ENCODE results near the gene INO80D. TPM values are rescaled to one million over a fixed set of nuclear protein-coding genes. Genes with fewer than 3 reads are reported as not detected.
"Not testable (repeated sequence)": the region's sequence is repeated elsewhere in the genome, so short reads cannot be mapped to it uniquely, and the experiment has no call there.

The INO80D gene
- total RNA-seq, 1 donor from 2014 or later, result 6.0 TPM

DNA sequence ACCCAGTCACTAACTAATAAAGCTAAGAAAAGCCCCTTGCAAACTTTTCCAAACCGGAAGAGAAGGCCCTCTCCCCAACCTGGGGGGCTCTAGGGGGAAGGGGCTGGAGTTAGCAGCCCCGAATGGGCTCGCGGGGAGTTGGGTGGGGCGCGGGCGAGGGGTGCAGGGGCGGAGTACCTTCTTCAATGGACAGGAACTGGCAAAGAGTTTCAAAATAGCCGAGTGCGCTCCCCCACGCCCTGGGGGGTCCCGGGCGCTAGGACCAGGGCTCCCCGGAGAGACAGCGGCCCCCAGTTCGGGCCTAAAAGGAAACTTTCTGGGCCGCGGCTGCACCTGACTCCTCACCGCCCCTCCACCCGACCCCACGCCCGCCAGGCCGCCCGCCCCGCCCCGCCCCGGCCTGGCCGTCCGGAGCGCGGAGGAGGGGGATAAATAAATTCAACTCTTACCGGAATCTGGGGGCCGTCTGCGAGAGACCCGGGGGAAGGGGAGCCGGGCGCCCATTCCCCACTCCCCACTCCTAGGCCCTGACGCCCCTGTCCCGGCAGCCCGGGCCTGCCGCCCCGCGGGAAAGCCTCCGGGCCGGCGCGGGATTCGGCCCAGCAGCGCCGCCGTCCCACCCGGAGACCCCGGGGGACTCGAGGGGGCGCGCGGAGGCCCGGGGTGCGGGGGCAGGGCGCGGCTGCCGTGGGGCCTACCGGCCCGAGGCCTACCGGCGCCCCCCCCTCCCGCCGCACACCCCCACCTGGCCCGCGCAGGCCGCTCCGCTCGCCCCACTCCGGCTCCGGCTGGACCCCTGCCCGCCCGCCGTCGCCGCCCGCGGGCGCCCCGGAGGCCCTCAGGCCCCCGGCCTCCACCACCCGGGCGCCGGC lies 868 bp downstream of the INO80D start:
- peak in 1 of 2 donors; percentile 49 for DNase-seq (ENCODE audit: low read depth in 2 of 2)

DNA sequence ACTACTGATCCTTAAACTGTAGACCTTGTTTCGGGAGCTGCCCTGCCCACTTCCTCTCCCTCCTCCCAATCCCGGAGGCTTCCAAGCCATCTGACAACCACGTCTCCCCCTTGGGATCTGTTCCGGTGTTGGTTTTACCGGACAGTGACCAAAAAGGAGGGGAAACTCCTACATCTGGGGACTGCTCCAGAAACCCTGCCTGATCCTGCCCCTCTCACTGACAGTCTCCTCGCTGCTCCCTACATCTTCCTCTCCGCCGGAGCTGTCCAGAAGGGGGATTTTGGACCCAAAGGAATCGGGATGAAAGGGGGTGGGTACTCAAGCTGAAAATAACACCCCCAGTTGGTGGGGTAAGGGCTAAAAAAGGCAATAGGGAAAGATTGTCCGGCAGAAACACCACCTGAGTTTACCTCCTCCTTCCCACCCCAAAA lies 1.5 kb downstream of the INO80D start:
- peak in 1 of 2 donors; percentile 76 for DNase-seq (ENCODE audit: low read depth in 2 of 2)

DNA sequence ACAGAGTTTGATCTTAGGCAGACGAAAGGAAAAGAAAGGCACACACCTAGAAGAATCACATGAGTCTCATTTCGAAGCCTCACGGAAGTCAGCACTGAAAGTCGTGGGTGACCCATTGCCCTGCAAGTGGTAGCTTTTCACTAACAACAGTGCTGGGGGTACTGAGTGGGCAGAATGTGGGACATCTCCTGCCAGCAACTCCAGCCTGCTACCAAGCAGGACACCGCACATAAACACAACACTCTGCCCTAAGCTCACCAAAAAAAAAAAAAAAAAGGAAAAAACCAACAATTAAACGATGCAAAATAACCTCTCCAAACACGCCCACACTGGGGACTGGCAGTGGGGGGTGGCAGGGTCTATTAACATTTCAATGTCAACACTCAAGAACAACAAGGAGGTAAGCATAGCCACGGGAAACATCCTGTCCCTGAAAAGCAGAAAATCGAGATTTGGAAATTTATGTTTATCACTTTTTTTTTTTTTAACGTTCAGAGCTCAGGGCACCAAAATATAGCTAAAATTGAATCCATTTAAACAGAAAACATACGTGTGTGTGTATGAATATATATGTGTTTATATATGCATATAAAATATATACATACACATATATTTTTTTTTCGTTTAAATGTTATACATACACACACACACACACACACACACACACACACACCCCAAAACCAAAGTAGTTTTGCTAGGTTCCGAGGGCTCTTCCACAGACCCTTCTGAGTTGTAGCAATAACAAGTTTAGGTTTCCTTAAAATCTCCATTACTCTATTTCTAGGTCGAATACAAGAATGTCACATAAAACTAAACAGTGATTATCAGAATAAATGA lies 2.2 kb downstream of the INO80D start:
- DNase-seq (ENCODE audit: low read depth in 2 of 2), result peak in 1 of 2 donors; percentile 32

DNA sequence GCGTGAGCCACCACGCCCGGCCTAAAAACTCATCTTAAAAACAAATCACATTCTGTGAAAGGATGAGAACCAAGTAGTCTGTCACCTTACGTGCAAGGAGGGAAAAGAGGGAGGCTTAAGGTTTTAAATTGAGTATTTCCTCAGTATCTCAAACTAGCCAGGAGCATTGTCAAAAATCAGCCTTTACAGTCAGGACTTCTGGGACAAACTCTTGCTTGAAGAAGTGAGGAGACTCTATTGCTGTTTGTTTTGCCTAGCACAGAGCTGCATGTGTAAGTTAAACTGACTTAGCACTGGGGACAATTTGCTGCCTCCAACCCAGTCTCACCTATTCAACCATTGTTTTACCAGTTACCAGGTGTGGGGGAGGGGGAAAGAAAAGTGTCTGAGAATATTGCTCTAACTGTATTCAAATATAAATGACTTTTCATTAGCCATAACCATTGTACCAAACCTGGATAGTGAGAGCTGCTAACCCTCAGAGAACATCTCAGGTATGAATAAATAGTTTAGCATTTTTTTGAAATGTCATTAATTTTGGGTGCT lies 3.6 kb downstream of the INO80D start:
- no peak for DNase-seq (ENCODE audit: low read depth in 2 of 2)

DNA sequence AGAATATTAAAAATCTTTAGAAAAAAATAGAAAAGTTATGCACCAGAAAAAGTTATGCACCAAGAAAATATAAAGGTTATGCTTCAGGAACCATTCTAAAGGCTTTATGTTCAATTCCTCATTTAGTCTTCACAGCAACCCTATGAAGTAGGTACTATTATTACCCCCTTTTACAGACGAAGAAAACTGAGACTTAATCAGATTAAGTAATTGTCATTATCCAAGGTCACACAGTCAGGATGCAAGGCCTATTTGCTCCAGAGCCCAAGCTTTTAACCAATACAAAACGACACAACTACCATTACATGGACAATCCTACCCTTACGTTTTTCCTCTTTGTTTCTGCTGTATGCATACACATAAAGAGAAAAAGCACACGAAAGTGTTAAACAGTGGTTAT lies 5.0 kb downstream of the INO80D start:
- no peak for DNase-seq (ENCODE audit: low read depth in 2 of 2)

DNA sequence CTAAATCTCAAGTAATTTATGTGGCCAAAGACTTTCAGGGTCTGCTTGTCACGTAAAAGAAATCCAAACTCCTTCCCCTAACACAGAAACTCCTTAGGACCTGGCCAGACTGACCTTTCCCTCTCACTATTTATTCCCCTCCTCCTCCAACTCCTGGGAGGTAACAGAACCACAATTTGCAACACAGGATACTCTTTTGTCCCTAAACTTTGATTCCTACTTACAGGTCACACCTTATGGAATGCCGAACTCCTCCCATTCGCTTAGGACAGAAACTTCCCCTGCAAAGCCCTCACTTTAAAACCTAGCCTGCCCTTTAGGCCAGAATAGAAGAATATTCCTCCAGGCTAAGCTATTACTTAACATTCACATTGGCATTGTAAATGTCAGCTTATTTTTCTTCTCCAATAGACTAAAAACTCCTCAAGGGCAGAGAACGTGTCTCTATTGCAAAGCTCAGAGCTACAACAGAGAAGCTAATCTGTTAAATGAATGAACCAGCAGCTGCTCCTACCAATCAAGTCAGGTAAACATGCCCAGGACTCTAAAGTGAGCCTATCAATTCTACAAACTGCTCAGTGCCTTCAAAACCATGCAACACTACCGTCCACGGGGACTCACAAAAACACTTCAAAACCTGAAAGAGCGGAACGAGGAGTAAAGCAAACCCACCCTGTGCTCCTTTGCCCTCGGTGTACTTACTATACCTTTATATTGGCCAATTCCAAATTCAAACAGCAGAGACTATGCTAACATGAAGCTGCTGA lies 6.1 kb downstream of the INO80D start:
- no peak for DNase-seq (ENCODE audit: low read depth in 2 of 2)

DNA sequence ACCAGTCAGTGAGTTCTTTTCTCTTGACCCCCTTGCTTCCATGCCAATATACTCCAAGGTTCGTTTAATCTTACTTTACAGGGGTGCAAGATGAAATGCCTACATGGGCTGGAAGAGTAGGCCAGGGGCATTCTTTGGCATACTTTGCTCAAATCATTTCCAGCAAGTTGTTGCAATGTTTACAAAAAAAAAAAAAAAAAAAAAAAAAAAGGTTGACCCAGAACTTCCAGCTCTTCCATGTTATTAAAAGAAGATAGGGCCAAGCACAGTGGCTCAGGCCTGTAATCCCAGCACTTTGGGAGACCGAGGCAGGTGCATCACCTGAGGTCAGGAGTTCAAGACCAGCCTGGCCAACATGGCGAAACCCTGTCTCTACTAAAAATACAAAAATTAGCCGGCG lies 8.1 kb downstream of the INO80D start:
- not testable (repeated sequence) for DNase-seq (ENCODE audit: low read depth in 2 of 2)

DNA sequence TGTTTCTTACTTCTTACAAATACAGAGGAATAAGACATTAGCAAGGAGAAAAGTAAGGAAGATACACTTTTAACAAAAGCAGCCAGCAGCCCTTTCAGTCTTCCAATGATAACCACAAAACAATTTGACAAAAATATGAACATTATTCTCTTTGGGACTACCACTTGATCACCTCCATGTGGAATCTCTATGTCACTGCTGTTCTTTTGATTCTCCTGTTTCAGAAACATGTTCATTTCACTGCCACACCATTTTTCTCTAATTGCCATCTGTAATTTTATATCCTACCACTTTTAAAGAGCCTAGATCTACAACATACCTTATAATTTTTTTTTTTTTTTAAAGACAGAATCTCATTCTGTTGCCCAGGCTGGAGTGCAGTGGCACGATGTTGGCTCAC lies 10.9 kb downstream of the INO80D start:
- no peak for DNase-seq (ENCODE audit: low read depth in 2 of 2)

DNA sequence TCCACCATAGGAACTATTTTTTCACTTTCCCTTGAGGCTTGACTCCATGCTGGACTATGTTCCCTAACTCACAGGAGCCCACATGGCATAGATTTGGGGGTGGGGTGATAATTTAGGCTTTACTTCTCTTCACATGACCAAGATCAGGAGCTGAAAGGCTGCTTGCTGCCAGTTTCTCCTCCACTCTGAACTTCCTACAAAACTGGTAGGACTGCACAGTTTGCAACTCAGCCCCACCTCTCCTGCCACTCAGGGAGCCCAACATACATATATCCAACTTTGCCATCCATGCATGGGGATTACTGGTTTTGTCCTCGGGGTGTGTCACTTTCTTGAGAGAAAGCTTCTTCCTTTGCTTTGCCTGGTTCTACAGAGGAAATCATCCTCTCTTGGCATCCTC lies 14.2 kb downstream of the INO80D start:
- no peak for DNase-seq (ENCODE audit: low read depth in 2 of 2)

DNA sequence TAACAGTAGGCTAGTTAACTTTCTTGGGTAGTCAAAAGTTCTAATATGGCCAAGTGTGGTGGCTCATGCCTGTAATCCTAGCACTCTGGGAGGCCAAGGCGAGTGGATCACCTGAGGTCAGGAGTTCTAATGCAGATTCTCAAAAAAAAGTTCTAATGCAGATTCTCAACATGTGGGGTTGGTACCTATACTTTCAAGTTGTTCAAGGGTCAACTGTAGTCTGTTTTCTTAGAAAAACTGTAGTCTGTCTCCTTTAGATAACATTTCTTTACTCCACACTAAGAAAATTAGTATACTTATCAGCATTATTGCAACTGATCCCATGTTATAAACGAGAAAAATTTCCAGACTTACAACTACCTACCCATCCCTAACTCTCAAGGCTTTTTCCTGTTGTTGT lies 16.6 kb downstream of the INO80D start:
- no peak for DNase-seq (ENCODE audit: low read depth in 2 of 2)

DNA sequence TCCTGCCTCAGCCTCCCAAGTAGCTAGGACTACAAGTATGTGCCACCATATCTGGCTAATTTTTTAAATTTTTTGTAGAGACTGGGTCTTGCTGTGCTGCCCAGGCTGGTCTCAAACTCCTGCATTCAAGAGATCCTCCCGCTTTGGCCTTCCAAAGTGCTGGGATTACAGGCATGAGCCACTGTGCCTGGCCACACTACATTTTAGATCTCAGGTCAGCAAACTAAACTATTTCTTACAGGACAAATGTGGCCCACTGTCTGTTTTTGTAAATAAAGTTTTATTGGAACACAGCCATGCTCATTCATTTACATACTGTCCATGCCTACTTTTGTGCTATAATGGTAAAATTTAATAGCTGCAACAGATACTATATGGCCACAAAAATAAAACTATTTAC lies 17.8 kb downstream of the INO80D start:
- no peak for DNase-seq (ENCODE audit: low read depth in 2 of 2)

DNA sequence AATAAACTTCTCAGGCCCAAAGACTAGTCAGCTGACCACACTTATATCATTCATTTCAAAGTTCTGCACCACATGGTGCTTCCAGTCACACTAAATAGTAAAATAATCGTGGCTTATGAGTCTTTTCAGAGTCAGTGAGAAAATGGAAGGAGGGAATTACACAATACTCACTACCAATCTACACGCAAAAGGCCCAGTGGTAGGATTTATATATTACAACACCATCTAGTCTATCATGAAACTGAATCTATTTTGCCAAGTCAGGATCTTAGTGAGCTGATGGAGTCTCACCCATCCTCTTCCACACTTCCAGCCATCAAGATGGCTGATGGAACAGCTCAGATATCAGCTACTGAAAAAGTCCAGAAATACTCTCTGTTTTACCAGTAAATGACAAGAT lies 21.9 kb downstream of the INO80D start:
- DNase-seq (ENCODE audit: low read depth in 2 of 2), result no peak

DNA sequence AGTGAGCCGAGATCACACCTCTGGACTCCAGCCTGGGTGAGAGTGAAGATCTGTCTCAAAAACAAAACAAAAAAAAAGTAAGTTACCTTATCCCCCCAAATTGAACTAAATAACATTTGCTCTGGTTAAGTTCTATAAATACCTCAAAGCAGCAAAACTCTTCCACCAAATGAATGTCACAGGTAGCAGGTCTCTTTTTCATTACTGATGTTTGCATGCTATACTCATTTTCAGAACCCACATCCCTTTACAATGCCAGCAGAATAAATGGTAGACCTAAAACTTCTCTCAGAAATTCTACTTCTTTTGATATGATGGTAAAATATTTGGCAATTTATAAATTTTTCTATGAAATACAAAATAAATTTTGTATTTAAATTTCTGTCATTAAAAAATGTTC lies 22.3 kb downstream of the INO80D start:
- no peak for DNase-seq (ENCODE audit: low read depth in 2 of 2)

DNA sequence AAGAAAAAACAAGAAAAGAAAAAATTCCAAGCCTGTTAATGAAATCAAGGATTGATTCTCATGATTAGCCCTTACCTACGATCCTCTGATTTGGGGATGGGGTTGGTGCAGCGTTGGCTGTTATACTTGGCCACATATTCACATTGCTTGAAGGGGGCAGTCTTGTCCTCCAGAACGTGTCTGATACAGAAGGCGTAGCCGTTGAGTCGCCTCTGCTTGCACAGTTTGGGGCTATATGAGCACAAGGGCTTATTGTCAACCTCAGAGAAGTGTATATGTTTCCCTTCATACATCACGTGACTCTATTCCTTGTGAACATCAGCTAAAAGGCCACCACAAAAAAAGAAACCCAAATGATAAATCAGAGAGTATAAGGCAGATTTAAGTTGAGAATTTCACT lies 23.2 kb downstream of the INO80D start:
- no peak for DNase-seq (ENCODE audit: low read depth in 2 of 2)

DNA sequence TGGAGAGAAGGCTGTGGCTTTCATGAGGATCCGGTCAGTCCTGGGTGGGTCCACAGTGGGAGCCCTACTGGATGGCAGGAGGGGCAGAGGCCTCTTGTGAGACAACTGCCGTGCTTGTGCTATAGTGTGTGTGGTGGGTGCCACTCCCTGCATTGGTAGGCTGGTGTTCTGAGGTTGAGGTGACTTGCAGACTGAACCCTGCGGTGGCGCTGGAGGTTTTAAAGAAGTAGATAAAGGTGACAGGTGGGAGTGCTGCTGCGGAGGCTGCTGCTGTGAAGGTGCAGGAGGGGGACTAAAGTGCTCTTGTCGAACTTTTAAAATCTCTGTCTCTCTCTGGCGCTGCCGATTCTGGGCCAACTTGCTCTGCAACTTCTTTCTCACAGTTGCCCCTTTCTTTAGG lies 29.7 kb downstream of the INO80D start:
- DNase-seq (ENCODE audit: low read depth in 2 of 2), result no peak

DNA sequence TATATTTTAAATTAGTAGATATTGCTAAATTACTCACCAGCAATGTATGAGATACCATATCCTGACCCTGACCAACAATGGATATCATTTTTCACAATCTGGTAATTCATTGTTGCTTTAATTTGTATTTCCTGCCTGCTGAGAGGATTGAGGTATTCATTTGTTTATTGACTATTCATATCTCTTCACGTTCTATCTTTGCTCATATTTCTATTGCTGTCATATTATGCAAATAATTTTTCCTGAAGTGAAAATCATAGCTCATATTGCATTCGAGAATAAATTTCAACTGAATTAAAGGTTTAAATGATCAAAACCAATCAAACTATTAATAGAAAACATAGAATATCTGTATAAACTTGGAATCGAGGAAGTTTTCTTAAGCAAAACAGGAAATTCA lies 31.0 kb downstream of the INO80D start:
- peak in 1 of 2 donors; percentile 13 for DNase-seq (ENCODE audit: low read depth in 2 of 2)

DNA sequence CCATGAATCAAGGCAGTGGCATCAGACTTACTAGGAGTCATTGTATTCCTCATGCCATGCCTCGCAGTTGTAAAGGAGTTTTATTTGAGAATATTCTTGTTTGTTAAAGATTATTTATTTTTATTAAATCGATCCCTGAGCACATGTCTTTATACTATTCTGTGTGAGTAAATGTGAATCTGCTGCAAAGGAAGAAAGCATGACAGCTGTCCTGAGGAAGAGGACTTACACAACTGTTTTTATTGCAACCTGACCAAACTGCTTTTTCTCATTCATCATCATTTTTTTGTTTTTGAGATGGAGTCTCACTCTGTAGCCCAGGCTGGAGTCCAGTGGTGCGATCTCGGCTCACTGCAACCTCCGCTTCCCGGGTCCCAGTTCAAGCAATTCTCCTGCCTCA lies 34.1 kb downstream of the INO80D start:
- no peak for DNase-seq (ENCODE audit: low read depth in 2 of 2)

DNA sequence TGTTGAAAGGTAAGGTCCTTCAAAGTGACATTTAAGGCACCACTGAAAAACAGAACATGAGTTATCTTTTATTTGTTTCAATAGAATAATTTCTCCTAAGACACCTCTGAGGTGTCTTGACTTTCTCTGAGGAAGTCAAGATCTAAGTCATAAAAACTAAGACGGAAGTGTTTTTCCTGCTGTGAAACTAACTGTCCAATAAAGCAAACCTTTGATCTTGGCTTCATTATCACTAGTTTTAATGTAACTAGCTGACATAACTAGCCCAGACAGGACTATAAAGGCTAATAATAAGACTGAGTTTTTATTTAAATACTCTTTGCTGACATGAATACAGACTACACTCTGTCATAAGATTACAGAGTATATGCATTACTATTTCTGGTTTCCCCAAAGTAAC lies 36.6 kb downstream of the INO80D start:
- no peak for DNase-seq (ENCODE audit: low read depth in 2 of 2)

DNA sequence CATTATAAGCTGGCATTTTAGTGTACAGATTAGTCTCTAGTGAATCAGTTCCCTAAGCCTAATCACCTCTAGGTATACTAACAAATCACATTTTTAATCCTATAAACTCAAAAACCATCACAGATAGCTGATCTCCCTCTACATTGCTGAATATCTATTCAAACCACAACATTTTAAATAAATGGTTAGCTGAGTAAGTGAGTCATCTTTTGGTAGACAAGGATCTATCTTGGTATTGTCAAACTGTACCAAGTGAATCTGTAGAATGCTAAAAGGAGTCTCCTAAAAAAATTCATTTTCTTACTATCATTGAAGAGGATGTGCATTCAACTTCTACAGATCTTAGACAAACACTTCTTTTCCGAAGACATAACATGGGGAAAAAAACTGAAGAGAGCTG lies 40.7 kb downstream of the INO80D start:
- DNase-seq (ENCODE audit: low read depth in 2 of 2), result no peak

DNA sequence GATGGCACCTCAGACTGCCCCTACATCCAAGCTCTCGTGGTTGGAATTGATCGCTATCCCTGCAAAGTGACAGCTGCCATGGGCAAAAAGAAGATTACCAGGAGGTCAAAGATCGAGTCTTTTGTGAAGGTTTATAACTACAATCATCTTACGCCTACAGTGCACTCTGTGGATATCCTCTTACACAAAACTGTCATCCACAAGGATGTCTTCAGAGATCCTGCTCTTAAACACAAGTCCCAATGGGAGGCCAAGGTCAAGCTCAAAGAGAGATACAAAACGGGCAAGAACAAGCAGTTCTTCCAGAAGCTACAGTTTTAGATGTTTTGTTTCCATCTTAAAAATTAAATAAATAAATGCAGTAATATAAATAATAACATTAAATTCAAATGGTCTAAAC lies 45.4 kb downstream of the INO80D start:
- no peak for DNase-seq (ENCODE audit: low read depth in 2 of 2)

DNA sequence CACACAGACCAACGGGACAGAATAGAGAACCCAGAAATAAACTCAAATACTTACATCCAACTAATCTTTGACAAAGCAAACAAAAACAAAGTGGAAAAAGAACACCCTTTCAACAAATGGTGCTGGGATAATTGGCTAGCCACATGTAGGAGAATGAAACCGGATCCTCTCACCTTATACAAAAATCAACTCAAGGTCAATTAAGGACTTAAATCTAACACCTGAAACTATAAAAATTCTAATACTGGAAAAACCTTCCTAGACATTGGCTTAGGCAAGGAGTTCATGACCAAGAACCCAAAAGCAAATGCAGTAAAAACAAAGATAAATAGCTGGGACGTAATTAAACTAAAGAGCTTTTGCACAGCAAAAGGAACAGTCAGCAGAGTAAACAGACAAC lies 50.6 kb downstream of the INO80D start:
- DNase-seq (ENCODE audit: low read depth in 2 of 2), result not testable (repeated sequence)

DNA sequence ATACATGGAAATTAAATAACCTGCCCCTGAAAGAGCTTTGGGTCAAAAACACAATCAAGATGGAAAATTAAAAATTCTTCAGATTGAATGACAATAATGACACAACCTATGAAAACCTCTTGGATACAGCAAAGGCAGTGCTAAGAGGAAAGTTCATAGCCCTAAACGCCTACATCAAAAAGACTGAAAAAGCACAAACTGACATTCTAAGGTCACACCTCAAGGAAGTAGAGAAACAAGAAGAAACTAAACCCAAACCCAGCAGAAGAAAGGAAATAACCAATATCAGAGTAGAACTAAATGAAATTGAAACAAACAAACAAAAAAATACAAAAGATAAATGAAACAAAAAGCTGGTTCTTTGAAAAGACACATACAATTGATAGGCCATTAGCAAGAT lies 52.5 kb downstream of the INO80D start:
- not testable (repeated sequence) for DNase-seq (ENCODE audit: low read depth in 2 of 2)

Data from dermis microvascular lymphatic vessel endothelial cell (primary cell).